Testis (tissue), 2 donors: ENCODE data around the gene MGA.

Source experiments
- CTCF ChIP-seq, 3 experiments: fragments of 450-650 bp in 2 of 3; fragments of 200-600 bp in 1 of 3; sonication (generic) in 1 of 3; IDR thresholded peaks; one replicate each; pipeline ENCODE4 v1.5.1; 2016 to 2019; ENCODE audit warnings: antibody characterized with exemption in 3 of 3, mild to moderate bottlenecking in 2 of 3, moderate library complexity in 1 of 3
- POLR2A ChIP-seq: fragments of 450-650 bp; IDR thresholded peaks from one replicate; pipeline ENCODE4 v1.6.1; 2017; ENCODE audit warnings: antibody characterized with exemption, mild to moderate bottlenecking, moderate library complexity

GRCh38 chr15:41809526-41810220 lies 149.5 kb downstream of the MGA start:
- TF ChIP-seq CTCF (IDR thresholded peaks at IDR 0.05) (no peak), POLR2A (no peak)
